GM12892 (cell line): Measurements from ENCODE around the gene CRYGB. TPM values are rescaled to one million over a fixed set of nuclear protein-coding genes. Genes with fewer than 3 reads are reported as not detected.

Experiments used
- DNase-seq: peaks from one replicate; pipeline ENCODE4 v3.0.0; 2011; ENCODE audit not compliant: insufficient read length
- FAIRE-seq: peaks from 2 replicates; lab custom pipeline; 2011; peaks lifted over from hg19 to GRCh38; lab: Jason Lieb, UNC
- POLR2A ChIP-seq: IDR thresholded peaks from 2 replicates; pipeline ENCODE4 v1.6.1; 2011; ENCODE audit warnings: low read depth, low read length, control low read depth
- POLR2AphosphoS5 ChIP-seq: IDR thresholded peaks from 2 replicates; pipeline ENCODE4 v1.6.1; 2011; ENCODE audit warnings: low read depth, low read length, control low read depth
- TAF1 ChIP-seq: IDR thresholded peaks from 2 replicates; pipeline ENCODE4 v1.6.1; 2011; ENCODE audit warnings: low read depth, mild to moderate bottlenecking, control low read depth, low read length, borderline replicate concordance
- polyA plus RNA-seq: library from polyadenylated mRNA; unstranded; fragments of >200 nt; gene quantifications from one replicate; pipeline ENCODE4 v1.2.1, GENCODE V29; 2012; ENCODE audit warnings: missing spikeins, inconsistent platforms; ENCODE audit not compliant: missing spikeins

The CRYGB gene, protein sequence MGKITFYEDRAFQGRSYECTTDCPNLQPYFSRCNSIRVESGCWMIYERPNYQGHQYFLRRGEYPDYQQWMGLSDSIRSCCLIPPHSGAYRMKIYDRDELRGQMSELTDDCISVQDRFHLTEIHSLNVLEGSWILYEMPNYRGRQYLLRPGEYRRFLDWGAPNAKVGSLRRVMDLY
- polyA plus RNA-seq = not detected

DNA sequence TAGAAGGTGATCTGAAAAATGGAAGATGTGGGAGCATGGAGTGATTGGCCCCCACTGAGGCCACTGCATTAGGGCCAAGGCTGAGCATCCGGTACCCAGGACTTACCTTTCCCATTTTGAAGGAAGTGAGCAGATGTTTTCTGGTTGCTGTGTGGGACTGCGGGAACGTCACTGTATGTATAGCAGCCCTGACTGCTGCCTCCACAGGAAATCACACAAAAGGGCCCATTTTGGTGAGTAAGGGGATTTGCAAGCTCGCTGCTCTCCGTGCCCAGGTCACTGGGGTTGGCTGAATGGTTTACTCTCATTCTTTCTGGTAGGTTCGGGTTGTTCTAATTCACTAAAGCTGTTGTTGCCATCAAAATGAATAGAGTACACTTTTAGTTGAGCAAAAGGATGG is at the start of gene CRYGB:
Gene CRYGB, minus strand, starts transcription at position 153 of the 400 bp plus-strand sequence. Its CDS starts 38 bp downstream, at position 115.
- TF ChIP-seq POLR2A = no peak
- no peak for TF ChIP-seq TAF1
- no peak for TF ChIP-seq POLR2AphosphoS5
- DNase-seq (no peak), FAIRE-seq (no peak)

DNA sequence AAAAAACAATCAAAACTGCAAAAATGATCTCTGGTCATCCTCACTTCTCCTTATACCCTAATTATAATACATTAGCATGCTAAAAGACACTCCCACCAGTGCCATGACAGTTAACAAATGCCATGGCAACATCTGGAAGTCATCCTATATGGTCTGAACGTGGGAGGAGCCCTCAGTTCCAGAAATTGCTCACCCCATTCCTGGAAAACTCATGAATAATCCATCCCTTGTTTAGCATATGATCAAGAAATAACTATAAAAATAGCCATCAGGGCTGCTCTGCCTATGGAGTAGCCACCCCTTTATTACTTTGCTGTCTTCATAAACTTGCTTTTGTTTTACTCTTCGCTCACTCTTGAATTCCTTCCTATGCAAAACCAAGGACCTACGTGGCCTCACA is 49.6 kb upstream of the CRYGB start:
- no peak for FAIRE-seq
- TF ChIP-seq POLR2A (no peak), TAF1 (no peak), POLR2AphosphoS5 (no peak)
- no peak for DNase-seq

DNA sequence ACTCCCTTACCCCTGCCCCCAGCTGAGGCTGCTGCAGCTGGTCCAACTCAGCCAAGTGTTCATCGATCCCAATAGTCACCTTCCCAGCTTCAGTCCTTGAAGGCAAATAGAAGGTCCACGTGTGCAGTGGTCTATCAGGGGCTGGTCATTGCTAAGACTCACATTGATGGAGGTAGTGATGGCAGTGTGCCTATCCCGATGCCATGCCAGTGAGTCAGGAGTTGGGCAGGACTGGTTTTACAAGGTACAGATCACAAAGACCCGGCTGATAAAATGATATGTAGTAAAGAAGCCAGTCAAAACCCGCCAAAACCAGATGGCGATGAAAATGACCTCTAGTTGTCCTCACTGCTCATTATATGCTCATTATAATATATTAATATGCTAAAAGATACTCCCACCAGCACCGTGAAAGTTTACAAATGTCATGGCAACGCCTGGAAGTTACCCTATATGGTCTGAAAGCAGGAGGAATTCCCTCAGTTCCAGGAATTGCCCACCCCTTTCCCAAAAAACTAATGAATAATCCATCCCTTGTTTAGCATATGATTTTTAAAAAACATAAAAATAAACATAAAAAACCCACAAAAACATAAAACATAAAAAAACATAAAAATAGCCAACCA is 46.8 kb upstream of the CRYGB start:
- TF ChIP-seq TAF1 (no peak), POLR2AphosphoS5 (no peak), POLR2A (no peak)
- FAIRE-seq = no peak
- no peak for DNase-seq

DNA sequence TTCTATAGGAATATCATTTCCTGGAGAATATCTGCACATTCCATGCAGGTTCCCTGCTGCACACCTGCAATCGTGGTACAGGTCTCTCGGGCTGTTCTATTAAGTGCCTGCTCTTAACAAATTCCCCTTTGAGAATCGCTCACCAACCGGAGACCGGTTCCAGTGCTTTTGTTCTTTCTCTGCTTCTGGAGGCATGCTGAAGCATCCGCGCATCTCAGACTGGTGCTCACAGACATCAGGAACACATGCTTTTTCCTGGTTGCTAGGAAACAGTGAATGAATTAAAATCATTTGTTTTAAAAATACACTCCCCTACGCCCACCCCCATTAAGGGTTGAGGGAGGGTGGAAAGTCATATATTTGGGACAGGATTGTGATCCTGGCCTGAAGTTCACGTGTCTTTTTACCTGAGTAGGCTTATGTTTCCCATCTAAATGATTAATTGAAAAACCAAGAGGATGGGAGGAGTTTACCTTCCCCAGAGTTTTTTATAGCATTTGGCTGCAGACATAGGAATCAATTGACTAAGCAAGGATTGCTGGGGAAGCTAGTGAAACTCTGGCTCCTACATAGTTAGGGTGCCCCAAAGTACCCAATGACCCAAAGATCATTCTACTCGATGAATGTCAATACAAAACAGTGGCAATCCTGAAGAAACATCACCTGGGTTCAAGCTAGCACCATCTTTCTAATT is 44.0 kb upstream of the CRYGB start, which contains the start of gene C2orf80:
Gene C2orf80, minus strand, starts transcription at position 221 of the 694 bp plus-strand sequence. CDS start 3,044 bp downstream, outside the sequence.
- TF ChIP-seq TAF1 (no peak), POLR2AphosphoS5 (no peak), POLR2A (no peak)
- DNase-seq = no peak
- FAIRE-seq = no peak

DNA sequence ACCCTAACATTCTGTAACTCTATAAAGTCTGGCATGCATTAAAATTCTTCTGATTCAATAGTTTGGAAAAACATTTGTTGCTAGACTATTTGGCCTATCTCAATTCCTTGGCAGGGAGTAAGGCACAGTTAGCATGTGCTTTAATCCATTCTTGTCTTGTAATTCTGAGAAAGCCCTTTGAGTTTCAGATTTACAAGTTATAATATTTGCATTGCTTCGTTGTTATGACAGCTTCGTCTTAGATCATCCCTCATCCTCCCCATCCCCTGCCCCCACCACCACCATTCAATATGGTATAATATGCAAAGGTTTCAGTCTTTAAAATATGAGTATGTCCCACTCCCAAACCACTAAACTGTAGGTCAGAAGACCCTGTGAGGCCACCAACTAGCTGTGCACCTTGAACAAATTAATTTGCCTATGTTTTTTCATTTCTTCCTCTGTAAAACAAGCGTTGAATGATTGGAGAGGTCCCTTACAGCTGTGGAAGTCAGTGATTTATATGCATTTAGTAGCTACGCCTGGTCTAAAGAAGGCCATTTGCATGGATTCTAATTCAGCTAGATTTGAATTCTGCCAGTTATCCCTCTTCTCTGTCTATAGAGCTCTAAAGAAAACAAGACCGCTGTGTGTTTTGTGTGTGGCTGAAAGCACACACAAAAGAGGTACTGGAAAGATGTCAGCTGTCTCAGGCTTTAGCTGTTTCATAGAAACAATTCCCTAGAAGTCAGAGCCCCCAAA is 43.3 kb upstream of the CRYGB start:
- DNase-seq (no peak), FAIRE-seq (no peak)
- TF ChIP-seq POLR2A = no peak
- no peak for TF ChIP-seq POLR2AphosphoS5
- no peak for TF ChIP-seq TAF1

DNA sequence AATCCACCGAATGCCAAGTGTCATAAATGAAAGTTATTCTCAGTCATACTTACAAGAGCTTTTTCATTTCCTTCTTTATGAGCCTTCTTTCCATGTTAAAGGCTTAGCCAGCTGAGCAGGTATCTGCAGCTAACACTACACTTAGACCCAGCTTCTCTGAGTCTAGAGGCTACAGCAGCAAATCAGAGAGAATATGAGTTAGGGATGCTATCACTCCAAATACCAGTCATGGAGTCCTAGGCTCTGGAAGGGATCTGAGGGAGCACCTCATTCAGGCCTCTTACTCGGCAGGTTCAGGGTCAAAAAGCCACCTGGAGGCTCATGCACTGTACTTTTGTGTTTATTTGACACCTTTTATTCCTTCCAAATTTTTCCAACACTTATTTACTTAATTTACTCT is 40.9 kb upstream of the CRYGB start:
- TF ChIP-seq POLR2A (no peak), TAF1 (no peak), POLR2AphosphoS5 (no peak)
- FAIRE-seq (no peak), DNase-seq (no peak)

DNA sequence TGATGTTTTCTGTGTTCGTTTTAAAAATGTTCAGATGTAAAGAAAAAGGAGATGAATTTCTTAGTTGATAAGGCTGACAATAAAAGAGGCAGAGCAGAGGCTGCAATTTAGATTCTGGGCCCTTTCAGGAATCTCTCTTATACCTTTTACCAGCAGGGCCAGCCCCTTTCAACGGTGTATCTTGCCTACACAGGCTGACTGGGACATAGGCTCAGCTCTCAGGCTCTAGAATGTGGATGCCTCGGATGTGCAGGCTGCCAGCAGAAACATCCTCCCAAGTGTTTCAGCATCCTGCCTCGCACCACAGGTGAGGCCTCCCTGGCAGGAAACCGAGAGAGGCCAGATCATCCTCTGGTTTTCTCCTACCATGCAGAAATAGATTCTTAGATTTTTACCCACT is 40.5 kb upstream of the CRYGB start:
- FAIRE-seq = no peak
- TF ChIP-seq POLR2AphosphoS5 (no peak), POLR2A (no peak), TAF1 (no peak)
- DNase-seq = no peak

DNA sequence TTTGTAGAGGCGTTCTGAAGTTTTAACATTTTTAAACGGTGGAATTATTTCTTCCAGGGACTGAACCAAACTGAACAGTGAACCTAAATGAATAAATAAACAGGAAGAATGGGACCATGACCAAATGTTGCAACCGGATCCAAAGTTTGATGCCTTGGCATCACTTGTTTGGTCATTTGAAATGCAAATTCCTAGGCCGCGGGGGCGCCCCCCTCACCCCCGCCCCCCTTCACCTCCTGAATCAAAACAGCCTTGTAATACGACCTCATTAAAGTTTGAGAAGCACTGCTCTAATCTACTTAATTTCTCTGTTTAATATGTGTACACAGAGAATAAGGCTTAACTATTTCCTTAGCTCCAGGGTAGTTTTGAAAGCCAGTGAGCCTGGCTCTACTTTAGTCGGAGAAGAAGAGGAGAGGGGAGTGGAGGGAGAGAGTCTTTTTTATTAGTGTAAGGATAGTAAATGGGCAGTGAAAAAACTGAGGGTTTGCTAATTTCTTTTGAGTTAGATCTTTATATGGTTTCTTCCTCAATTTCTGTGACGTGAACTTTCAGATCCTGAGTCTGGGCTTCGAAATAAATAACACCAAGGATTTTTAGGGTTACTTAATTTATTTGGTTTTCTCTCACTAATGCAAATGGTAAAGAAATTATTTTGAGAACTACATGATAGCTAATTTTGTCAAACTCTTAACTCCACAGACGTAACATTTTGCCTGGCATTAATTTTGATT is 38.2 kb upstream of the CRYGB start:
- TF ChIP-seq TAF1 (no peak), POLR2AphosphoS5 (no peak), POLR2A (no peak)
- FAIRE-seq (no peak), DNase-seq (no peak)

DNA sequence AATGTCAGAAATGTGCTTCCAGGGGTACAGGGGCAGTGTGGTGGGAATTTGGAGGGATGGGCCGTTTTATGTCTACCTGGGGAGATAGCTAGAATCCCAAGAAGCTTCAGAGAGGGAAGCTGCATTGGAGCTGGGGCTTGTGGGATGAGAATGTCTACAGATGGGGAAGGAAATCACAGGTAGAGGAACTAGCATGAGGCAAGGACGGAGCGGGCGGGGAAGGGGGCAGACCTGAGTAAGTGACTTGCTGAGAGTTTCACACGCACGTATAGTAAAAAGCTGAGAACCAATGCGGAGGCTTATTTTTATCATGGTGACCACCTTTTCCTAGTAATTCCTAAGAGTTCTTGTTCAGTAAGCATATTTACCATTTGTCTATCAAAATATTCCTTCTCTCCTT is 37.6 kb upstream of the CRYGB start:
- no peak for FAIRE-seq
- no peak for TF ChIP-seq POLR2AphosphoS5
- TF ChIP-seq TAF1 = no peak
- TF ChIP-seq POLR2A = no peak
- no peak for DNase-seq

DNA sequence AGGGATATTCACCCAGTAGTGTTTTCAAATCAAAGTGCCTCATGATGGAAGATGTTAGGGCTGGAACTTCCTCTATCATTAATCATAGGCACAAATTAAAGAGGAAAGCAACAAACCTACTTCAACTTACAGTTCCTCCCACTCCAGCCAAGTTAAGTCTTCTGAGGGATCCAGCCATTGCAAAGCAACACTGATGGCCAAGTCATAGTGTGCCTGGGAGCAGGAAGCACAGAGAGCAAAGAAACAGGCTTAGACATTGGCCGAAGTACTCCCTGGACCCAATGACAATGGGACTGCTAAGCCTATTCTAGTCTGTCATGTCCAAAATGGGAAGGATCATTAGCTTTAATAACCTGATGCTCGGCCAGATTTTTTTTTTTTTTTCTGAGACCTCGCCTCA is 36.9 kb upstream of the CRYGB start:
- TF ChIP-seq POLR2A (no peak), TAF1 (no peak), POLR2AphosphoS5 (no peak)
- no peak for FAIRE-seq
- no peak for DNase-seq
